ENCODE data around the gene STRIP1. TPM values are rescaled to one million over a fixed set of nuclear protein-coding genes. Genes with fewer than 3 reads are reported as not detected.

The STRIP1 gene
- total and polyA plus RNA-seq, 4 donors: 8.3 to 45.9 (median 27.3) TPM

DNA sequence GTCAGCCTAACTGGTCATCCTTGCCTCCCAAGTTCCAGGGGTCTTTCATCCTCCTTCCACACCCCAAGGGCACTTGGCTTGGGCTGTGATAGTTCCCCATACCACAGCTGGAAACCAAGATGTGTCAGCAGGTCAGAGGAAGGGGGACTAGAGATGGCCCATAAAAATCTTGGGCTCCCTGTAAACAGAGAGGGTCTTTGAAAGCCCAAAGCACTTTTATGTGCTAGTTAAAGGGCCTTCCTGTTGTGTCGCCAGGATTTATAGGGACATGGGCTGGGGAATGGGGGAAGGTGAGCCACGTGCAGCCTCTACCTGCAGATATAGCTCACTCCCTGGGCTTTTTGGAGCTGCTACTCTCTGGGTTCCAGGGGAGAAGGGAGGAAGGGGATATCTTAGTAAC, 65.9 kb downstream of the STRIP1 start:
- no peak overlapping the region for H3K27ac ChIP-seq (ENCODE audit: low read depth in 1 of 2, low read length in 2 of 2)
- no peaks in the 10 kb centered on the region for H3K4me1 ChIP-seq (ENCODE audit: control insufficient read depth in 1 of 2, insufficient read depth in 2 of 2, low read length in 2 of 2)
- H3K4me3 ChIP-seq (ENCODE audit: low read length in 2 of 2): no peak overlapping the region
- no peak for ATAC-seq (ENCODE audit: low FRiP score)
- H3K27me3 ChIP-seq (ENCODE audit: control insufficient read depth in 1 of 2, insufficient read depth in 2 of 2, low read length in 1 of 2): no peaks in the 10 kb centered on the region
- no peak for DNase-seq
- H3K36me3 ChIP-seq (ENCODE audit: control insufficient read depth in 1 of 2, insufficient read depth in 2 of 2, low read length in 1 of 2): no peaks in the 10 kb centered on the region
- H3K9me3 ChIP-seq (ENCODE audit: control insufficient read depth, low read length): no peaks in the 10 kb centered on the region
- intact Hi-C loops (cut with DNase I): no loop called here
- WGBS, 2 donors: 77 to 93% methylated on average over 2 of the region's 2 CpGs

DNA sequence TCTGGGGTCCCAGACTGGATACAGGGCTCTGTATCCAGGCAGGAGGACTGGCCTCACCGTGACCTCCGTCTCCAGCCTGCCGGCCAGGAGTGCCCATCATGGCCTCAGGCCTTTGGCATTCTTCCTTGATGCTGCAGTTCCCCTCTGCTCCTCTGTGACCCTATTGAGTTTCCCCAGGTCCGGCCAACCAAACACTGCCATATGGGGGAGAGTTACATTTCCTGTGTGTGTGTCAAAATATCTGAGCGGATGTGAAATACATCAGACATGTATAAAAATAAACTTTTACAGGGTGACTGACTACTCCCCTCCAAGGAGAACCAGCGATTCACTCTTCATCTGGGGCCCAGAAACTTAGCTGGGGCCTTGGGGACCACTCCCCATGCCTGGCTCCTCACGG, 67.7 kb downstream of the STRIP1 start:
- H3K27me3 ChIP-seq (ENCODE audit: control insufficient read depth in 1 of 2, insufficient read depth in 2 of 2, low read length in 1 of 2): no peaks in the 10 kb centered on the region
- ATAC-seq (ENCODE audit: low FRiP score) (no peak), DNase-seq (no peak)
- H3K4me1 ChIP-seq (ENCODE audit: control insufficient read depth in 1 of 2, insufficient read depth in 2 of 2, low read length in 2 of 2): no peaks in the 10 kb centered on the region
- H3K27ac ChIP-seq (ENCODE audit: low read depth in 1 of 2, low read length in 2 of 2): no peak overlapping the region
- H3K36me3 ChIP-seq (ENCODE audit: control insufficient read depth in 1 of 2, insufficient read depth in 2 of 2, low read length in 1 of 2): no peaks in the 10 kb centered on the region
- no peaks in the 10 kb centered on the region for H3K9me3 ChIP-seq (ENCODE audit: control insufficient read depth, low read length)
- intact Hi-C loops (cut with DNase I): no loop called here
- H3K4me3 ChIP-seq (ENCODE audit: low read length in 2 of 2): no peak overlapping the region
- 72 to 77% methylated on average over 7 of the region's 7 CpGs for WGBS, 2 donors

Other genes with a start within 250 kb of the STRIP1 start
- gene CSF1, start 123.8 kb upstream of the STRIP1 start, total RNA-seq: 10 to 100 TPM; 66.8 to 69.1 TPM
- gene CSF1, start 123.8 kb upstream of the STRIP1 start, polyA plus RNA-seq: 10 to 100 TPM in 1 of 2 donors, 1 to 10 TPM in 1; 5.0 to 31.4 TPM
- 10 to 100 TPM; 69.0 to 79.0 TPM for gene AHCYL1, start 49.9 kb upstream of the STRIP1 start, total RNA-seq
- gene AHCYL1, start 49.9 kb upstream of the STRIP1 start, polyA plus RNA-seq: 10 to 100 TPM; 41.9 to 50.0 TPM
- not detected for gene ALX3, start 36.0 kb downstream of the STRIP1 start, total RNA-seq
- not detected for gene ALX3, start 36.0 kb downstream of the STRIP1 start, polyA plus RNA-seq
- gene UBL4B, start 77.8 kb downstream of the STRIP1 start, total RNA-seq: not detected
- gene UBL4B, start 77.8 kb downstream of the STRIP1 start, polyA plus RNA-seq: not detected
- gene SLC6A17, start 115.9 kb downstream of the STRIP1 start, total RNA-seq: under 1 TPM; 0.21 to 0.49 TPM
- gene SLC6A17, start 115.9 kb downstream of the STRIP1 start, polyA plus RNA-seq: under 1 TPM in 1 of 2 donors, not detected in 1; 0.18 TPM
- gene KCNC4, start 175.7 kb downstream of the STRIP1 start, total RNA-seq: 10 to 100 TPM; 18.2 to 22.6 TPM
- 1 to 10 TPM in 1 of 2 donors, under 1 TPM in 1; 0.75 to 4.8 TPM for gene KCNC4, start 175.7 kb downstream of the STRIP1 start, polyA plus RNA-seq